Measurements from ENCODE around the gene LRRC75A. TPM values are rescaled to one million over a fixed set of nuclear protein-coding genes. Genes with fewer than 3 reads are reported as not detected.

The LRRC75A gene
- total and polyA plus RNA-seq, 2 of the 13 experiments (the other 11 are each of a cell fraction or from before 2014, with no cell fraction given), result 0.03 TPM; not detected in 1

DNA sequence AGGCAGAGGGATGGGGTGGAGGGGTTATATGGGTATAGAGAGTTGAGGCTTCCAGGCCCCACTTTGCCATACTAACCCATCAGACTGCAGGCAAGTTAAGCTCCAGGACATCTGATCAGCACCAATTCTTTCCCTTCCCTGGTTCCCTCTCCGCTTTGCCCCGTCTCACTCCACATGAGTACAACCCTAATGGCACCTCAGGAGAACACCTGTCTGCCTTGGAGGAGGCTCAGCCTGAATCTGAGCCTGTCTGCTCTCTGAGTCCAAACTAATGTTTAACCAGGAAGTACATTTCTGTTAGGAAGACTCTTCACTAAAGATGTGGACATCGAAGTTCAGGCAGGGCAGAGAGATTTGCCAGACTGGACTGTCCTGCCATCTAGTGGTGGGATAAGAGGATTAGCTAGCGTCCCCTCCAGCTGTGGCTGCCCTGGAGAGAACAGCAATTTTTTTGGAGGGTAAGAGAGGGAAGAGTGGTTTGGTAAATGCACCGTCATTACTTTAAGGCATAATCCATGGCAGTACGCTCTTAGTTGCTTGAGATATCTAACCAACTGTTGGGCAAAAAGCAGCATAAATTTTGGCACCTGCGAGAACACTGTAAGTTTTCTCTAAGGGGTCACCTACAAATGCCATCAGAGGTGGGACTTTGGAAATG lies 29.2 kb upstream of the LRRC75A start (continued):
- TF ChIP-seq, protein P1, sequence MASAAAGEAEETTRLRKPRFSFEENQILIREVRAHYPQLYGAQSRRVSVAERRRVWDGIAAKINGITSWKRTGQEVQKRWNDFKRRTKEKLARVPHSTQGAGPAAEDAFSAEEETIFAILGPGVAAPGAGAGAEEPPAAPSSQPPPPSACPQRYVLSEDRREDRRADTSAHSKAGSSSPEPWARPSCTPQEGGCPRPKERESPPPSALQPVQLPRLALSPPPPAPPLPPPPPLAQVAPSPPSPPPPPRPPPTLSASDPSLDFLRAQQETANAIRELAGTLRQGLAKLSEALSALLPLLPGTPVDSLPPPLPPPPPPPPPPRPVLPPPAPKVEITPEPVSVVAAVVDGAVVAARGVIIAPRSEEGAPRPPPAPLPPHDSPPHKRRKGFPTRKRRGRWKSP (CRISPR knock-in tag; IDR thresholded peaks at IDR 0.05), result no peak
- TF ChIP-seq, protein P2, sequence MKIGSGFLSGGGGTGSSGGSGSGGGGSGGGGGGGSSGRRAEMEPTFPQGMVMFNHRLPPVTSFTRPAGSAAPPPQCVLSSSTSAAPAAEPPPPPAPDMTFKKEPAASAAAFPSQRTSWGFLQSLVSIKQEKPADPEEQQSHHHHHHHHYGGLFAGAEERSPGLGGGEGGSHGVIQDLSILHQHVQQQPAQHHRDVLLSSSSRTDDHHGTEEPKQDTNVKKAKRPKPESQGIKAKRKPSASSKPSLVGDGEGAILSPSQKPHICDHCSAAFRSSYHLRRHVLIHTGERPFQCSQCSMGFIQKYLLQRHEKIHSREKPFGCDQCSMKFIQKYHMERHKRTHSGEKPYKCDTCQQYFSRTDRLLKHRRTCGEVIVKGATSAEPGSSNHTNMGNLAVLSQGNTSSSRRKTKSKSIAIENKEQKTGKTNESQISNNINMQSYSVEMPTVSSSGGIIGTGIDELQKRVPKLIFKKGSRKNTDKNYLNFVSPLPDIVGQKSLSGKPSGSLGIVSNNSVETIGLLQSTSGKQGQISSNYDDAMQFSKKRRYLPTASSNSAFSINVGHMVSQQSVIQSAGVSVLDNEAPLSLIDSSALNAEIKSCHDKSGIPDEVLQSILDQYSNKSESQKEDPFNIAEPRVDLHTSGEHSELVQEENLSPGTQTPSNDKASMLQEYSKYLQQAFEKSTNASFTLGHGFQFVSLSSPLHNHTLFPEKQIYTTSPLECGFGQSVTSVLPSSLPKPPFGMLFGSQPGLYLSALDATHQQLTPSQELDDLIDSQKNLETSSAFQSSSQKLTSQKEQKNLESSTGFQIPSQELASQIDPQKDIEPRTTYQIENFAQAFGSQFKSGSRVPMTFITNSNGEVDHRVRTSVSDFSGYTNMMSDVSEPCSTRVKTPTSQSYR (CRISPR knock-in tag; IDR thresholded peaks at IDR 0.05; ENCODE audit: borderline replicate concordance), result no peak
- TF ChIP-seq ZNF788 (CRISPR knock-in tag; IDR thresholded peaks at IDR 0.05; ENCODE audit: borderline replicate concordance), result no peak; the same call in 1 of the 2 replicates
- TF ChIP-seq ZBTB38 (CRISPR knock-in tag; IDR thresholded peaks at IDR 0.05), result no peak
- TF ChIP-seq, protein P3, sequence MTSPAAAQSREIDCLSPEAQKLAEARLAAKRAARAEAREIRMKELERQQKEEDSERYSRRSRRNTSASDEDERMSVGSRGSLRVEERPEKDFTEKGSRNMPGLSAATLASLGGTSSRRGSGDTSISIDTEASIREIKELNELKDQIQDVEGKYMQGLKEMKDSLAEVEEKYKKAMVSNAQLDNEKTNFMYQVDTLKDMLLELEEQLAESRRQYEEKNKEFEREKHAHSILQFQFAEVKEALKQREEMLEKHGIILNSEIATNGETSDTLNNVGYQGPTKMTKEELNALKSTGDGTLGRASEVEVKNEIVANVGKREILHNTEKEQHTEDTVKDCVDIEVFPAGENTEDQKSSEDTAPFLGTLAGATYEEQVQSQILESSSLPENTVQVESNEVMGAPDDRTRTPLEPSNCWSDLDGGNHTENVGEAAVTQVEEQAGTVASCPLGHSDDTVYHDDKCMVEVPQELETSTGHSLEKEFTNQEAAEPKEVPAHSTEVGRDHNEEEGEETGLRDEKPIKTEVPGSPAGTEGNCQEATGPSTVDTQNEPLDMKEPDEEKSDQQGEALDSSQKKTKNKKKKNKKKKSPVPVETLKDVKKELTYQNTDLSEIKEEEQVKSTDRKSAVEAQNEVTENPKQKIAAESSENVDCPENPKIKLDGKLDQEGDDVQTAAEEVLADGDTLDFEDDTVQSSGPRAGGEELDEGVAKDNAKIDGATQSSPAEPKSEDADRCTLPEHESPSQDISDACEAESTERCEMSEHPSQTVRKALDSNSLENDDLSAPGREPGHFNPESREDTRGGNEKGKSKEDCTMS (CRISPR knock-in tag; conservative IDR thresholded peaks at IDR 0.05), result no peak
- TF ChIP-seq, protein P4, sequence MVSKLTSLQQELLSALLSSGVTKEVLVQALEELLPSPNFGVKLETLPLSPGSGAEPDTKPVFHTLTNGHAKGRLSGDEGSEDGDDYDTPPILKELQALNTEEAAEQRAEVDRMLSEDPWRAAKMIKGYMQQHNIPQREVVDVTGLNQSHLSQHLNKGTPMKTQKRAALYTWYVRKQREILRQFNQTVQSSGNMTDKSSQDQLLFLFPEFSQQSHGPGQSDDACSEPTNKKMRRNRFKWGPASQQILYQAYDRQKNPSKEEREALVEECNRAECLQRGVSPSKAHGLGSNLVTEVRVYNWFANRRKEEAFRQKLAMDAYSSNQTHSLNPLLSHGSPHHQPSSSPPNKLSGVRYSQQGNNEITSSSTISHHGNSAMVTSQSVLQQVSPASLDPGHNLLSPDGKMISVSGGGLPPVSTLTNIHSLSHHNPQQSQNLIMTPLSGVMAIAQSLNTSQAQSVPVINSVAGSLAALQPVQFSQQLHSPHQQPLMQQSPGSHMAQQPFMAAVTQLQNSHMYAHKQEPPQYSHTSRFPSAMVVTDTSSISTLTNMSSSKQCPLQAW (CRISPR knock-in tag; IDR thresholded peaks at IDR 0.05), result peak; percentile 91
- TF ChIP-seq U2AF2 (IDR thresholded peaks at IDR 0.05; ENCODE audit: low read depth, low read length), result no peak
- peak; percentile 51 for TF ChIP-seq CEBPG (CRISPR knock-in tag; IDR thresholded peaks at IDR 0.05)
- TF ChIP-seq, protein P5, sequence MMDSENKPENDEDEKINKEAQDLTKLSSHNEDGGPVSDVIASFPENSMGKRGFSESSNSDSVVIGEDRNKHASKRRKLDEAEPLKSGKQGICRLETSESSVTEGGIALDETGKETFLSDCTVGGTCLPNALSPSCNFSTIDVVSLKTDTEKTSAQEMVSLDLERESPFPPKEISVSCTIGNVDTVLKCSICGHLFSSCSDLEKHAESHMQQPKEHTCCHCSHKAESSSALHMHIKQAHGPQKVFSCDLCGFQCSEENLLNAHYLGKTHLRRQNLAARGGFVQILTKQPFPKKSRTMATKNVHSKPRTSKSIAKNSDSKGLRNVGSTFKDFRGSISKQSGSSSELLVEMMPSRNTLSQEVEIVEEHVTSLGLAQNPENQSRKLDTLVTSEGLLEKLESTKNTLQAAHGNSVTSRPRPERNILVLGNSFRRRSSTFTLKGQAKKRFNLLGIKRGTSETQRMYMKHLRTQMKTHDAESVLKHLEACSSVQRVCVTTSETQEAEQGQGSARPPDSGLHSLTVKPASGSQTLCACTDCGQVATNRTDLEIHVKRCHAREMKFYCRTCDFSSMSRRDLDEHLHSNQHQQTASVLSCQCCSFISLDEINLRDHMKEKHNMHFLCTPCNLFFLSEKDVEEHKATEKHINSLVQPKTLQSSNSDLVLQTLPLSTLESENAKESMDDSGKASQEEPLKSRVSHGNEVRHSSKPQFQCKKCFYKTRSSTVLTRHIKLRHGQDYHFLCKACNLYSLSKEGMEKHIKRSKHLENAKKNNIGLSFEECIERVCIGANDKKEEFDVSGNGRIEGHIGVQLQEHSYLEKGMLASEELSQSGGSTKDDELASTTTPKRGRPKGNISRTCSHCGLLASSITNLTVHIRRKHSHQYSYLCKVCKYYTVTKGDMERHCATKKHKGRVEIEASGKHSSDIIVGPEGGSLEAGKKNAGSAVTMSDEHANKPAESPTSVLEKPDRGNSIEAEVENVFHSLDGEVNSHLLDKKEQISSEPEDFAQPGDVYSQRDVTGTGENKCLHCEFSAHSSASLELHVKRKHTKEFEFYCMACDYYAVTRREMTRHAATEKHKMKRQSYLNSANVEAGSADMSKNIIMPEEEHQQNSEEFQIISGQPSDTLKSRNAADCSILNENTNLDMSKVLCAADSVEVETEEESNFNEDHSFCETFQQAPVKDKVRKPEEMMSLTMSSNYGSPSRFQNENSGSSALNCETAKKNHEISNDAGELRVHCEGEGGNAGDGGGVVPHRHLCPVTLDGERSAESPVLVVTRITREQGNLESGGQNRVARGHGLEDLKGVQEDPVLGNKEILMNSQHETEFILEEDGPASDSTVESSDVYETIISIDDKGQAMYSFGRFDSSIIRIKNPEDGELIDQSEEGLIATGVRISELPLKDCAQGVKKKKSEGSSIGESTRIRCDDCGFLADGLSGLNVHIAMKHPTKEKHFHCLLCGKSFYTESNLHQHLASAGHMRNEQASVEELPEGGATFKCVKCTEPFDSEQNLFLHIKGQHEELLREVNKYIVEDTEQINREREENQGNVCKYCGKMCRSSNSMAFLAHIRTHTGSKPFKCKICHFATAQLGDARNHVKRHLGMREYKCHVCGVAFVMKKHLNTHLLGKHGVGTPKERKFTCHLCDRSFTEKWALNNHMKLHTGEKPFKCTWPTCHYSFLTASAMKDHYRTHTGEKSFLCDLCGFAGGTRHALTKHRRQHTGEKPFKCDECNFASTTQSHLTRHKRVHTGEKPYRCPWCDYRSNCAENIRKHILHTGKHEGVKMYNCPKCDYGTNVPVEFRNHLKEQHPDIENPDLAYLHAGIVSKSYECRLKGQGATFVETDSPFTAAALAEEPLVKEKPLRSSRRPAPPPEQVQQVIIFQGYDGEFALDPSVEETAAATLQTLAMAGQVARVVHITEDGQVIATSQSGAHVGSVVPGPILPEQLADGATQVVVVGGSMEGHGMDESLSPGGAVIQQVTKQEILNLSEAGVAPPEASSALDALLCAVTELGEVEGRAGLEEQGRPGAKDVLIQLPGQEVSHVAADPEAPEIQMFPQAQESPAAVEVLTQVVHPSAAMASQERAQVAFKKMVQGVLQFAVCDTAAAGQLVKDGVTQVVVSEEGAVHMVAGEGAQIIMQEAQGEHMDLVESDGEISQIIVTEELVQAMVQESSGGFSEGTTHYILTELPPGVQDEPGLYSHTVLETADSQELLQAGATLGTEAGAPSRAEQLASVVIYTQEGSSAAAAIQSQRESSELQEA (CRISPR knock-in tag; IDR thresholded peaks at IDR 0.05; ENCODE audit: not compliant biosample characterization), result no peak
- TF ChIP-seq TEAD3 (CRISPR knock-in tag; optimal IDR thresholded peaks at IDR 0.05; ENCODE audit: borderline replicate concordance), result peak; percentile 7
- no peak for TF ChIP-seq RCOR2 (CRISPR knock-in tag; IDR thresholded peaks at IDR 0.05)
- TF ChIP-seq SAP130 (CRISPR knock-in tag; IDR thresholded peaks at IDR 0.05; ENCODE audit: low read depth), result peak; percentile 61
- TF ChIP-seq ZNF143 (CRISPR knock-in tag; IDR thresholded peaks at IDR 0.05), result no peak
